HG02571 (cell line): Measurements from ENCODE around the gene SLC25A36.

Experiments
- ATAC-seq: cut with Tn5 transposase; IDR thresholded peaks from one replicate; pipeline ENCODE4 v1.9.1; 2021; ENCODE audit warnings: mild to moderate bottlenecking, moderate library complexity; ENCODE audit not compliant: unreplicated experiment

The SLC25A36 gene, protein sequence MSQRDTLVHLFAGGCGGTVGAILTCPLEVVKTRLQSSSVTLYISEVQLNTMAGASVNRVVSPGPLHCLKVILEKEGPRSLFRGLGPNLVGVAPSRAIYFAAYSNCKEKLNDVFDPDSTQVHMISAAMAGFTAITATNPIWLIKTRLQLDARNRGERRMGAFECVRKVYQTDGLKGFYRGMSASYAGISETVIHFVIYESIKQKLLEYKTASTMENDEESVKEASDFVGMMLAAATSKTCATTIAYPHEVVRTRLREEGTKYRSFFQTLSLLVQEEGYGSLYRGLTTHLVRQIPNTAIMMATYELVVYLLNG

DNA sequence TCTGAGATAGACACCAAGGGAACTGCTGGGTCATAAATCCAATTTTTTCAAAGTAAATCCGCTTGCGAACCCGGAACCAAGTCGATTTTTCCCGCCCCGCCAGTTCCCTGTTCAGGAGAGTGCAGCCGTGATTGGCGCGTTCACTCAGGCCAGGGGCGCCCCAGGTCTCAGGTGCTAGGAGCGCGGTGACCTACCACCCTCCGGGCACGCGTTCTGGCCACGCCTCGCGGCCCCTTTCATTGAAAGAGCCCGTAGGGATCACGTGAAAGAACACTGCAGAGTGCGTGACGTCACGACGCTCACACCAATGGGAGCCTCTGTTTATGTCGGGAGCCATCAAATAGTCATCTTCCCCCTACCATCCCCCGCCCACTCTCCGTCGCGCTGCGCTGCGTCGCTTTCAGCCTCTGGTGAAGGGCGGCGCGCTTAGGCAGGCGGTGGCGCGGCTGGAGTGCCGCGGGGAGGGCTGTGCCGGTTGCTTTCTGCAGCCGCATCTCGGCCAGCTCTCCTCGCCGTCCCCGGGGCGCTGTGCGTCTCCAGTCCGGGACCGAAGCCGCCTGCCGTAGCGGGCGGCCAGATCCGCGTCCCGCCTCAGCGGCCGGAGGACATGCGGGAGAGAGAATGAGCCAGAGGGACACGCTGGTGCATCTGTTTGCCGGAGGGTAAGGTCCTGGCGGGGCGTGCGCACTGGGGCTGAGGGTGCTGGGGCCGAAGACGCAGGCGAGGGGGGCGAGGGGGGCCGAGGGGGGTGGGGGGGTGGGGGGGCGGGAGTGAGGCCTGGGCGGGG, at the start of gene SLC25A36:
Gene SLC25A36 (plus strand): TSS at position 403 of the 787 bp plus-strand sequence. CDS start 219 bp downstream, at position 622.
- peak; percentile 97 for ATAC-seq

DNA sequence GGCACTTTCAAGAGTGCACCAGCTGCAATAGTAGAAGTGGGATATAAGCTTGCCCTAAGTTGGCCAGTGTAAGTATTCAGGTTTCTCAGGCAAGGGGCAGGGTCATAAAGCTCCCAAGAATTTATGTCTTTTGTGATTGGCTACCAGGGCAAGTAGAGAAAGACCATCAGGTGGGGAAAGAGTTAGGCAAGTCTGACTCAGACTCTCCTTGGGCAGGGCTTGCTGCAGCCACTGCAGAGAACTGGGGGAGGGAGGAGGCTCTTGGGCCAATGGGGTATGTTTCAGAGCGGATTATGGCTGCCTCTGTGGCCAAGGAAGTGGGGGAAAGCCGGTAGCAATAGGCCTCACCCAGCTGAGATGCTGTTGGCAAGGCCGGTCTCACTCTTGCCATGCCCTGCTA, 44.6 kb upstream of the SLC25A36 start:
- ATAC-seq: no peak

DNA sequence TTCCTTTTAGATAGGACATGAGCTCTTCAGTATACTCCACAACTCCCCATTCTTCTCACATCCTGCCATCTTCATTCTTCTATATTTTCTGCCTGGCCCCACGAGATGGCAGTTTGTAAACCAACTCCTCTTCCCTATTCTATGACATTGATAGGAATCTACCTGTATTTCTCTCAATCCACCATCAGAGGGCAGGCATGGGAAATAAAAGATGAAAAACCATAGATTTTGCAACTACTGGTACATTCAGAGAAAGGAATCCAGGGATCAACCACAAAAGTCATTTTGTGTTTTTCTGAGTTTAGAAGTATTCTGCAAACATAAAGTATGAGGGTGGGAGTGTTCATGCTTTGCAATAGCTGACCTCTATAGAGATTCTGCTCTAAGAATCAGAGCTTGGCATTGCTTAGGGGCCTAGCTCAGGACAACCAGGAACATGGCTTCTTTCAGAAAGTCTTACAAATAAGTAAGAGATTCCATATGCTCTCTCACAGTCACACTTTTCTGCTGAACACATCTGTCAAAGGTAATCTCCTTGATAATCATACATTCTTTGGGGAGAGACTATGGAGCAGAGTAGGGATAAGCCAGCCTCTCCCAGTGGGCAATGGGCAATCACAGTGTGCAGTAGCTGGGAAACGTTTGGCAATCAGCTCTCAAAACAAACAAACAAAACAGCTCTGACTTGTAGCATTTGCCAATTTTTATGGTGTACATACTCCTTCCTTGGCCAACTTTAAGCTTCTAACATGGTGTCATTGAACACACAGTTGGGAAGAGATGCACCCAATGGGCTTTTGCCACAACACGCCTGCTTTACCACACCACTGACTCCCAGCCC, 43.1 kb upstream of the SLC25A36 start:
- no peak for ATAC-seq

DNA sequence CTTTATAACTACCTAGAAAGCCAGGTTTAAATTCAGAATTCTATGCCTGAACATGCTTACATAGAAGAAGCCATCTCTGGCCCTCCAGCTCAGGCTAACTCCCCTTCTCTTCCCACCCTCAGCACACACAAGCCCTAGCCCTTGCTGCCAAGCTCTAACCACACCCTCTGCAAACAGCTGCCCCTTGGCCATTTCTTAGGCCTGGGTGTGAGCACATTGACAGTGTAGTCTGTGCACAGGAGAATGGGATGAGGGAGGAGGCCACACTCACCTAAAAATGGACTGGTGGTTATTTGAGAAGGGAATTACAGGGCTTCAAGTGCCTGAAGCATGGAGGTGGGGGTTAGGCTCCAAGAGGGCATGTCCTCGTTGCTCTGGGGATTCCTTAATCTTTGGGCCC, 42.3 kb upstream of the SLC25A36 start:
- no peak for ATAC-seq

DNA sequence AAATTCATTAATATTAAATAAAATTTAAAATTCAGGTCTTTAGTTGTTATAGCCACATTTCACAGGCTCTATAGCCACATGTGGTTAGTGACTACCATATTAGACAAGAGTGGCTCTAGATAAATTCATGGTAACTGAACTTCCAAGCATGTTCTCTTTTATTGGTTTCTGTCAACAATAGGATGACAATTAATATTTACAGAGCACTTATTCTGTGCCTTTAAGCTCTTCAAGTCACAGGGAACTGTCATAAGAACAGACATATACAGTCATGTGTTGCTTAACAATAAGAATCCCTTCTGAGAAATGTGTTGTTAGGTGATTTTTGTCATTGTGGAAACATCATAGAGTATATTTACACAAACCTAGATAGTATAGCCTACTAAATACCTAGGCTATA, 38.8 kb upstream of the SLC25A36 start:
- ATAC-seq: no peak

DNA sequence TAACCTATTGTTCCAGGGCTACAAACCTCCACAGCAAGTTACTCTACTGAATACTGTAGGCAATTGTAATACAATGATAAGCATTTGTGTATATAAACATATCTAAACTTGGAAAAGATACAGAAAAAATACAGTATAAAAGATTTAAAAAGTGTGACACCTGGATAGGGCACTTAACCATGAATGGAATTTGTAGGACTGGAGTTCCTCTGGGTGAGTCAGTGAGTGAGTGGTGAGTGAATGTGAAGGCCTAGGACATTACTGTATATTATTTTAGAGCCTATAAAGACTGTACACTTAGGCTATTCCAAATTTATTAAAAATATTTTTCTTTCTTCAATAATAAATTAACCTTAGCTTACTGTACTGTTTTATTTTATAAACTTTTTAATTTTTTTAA, 38.4 kb upstream of the SLC25A36 start:
- ATAC-seq: no peak

DNA sequence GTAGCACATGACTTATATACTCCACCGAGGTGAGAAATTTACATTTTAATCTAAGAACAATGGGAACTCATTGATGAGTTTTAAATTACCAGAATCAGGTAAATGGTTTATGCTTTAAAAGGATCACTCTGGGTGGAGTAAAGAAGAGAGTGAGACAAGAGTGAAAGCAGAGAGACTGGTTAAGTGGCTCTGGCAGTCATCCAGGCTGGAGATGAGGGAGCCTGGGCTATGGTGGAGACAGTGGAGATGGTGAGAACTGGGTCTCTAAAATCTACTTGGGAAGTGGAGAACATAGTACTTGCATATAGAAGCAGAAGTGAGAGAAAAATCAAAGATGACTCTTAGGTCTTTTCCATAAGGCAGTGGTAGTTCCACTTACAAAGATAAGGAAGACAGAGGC, 37.1 kb upstream of the SLC25A36 start:
- ATAC-seq: no peak

DNA sequence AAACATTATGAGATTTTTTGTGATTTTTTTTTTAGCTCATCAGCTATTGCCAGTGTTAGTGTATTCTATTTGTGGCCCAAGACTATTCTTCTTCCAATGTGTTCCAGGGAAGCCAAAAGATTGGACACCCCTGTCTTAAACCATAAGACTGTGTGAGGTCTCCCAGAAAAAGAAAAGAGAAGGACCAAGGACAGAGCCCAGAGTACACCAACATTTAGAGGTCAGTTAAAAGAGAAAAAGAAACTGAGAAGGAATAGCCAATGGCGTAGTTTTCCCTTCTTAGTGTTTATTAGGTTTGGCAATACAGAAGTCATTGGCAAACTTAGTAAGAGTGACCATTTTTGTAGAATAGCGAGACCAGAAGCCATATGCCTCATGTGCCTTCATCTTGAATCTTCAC, 36.1 kb upstream of the SLC25A36 start:
- ATAC-seq: no peak

DNA sequence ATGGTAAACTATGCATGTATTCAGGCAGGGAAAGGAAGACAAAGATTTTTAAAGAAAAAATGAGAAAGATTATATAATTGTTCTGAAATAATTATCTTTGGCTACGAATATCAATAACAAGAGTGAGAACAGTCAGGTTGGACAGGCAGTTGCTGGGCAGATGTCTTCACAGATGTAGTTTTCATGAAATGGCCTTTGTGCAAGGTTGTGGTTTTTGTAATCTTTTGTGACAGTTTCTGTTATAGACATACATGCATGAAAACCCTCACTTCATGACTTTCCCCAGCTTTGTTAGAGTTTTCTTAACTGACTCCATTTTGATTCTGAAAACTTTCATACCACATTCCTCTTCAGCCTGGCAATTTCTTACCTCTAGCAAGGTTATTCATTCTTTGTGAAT, 34.9 kb upstream of the SLC25A36 start:
- ATAC-seq: no peak

DNA sequence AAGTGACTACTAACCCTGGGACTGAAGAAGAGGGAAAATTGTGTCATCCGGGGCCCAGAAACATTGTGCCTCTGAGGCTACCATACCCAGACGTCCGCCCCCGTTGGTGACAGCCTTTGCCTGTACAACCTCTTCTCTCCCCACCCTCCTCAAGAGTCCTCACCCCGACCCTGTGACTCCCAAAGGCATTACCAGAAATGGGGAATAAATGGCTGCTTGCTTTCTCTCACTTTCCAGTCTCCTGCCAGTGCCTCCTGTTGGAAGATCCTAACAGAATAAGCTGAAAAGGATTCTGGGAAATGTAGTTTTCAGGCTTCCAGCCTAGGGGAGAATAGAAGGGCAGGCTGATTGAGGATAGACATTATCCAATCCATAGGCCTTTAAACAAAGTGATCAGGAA, 30.8 kb upstream of the SLC25A36 start:
- no peak for ATAC-seq

DNA sequence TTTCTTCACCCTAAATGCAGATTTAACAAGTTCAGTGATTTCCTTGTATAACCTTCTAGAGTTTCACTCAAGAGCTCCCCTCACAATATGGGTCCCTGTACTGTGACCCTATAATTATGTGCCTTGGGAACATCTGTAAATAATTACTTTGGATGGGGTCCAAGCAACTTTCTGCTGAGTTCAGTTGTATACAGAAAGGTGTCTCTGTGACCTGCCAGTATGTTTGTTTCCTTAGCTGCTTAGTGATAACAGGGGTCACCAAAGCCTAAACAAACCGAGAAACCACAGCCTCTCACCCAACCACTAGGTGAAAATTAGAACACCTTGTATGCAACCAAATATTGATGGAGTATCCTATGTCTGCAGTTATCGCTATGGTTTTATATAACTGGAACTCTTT, 29.8 kb upstream of the SLC25A36 start:
- no peak for ATAC-seq

DNA sequence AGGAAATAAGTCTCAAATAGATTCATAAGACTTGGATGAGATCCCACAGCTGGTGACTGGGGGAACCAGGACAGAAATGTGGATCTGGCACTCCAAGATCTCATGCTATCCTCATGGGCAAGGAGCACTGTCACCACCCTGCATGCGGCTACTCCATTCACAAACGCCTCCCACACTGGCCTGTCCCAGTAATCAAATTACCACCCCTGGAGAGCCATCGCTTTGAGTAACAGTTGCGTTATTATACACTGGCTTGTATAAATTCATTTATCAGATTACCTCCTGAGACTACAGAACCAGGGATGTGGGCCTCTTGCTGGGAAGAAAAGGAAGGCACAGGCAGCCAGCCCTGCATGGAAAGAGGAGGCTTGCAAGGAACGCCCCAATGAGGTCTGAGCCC, 27.9 kb upstream of the SLC25A36 start:
- no peak for ATAC-seq

DNA sequence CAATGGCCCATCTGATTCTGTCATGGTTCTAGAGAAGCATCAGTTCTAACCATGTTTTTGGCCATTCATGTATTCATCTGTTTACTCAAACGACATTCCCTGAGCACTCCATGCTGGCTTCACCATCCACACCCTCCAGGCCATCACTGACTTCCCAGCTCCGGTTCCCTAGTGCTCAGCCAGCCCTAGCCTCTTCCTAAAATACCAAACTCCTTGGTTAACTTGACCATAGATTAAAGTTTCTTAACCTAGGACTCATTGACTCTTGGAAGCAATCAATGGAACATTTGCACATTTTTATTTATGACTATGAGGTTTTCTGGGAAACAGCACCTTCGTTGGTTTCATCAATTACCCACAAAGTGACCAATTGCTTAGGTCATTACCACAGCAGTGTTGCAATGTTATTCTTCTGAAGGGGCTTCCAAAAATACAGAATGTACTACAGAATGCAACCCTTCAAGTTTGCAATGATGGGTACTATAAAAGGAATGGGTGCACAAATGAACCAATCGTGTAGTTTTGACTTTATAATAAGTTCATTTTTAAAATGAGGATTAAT, 27.2 kb upstream of the SLC25A36 start:
- ATAC-seq: no peak

DNA sequence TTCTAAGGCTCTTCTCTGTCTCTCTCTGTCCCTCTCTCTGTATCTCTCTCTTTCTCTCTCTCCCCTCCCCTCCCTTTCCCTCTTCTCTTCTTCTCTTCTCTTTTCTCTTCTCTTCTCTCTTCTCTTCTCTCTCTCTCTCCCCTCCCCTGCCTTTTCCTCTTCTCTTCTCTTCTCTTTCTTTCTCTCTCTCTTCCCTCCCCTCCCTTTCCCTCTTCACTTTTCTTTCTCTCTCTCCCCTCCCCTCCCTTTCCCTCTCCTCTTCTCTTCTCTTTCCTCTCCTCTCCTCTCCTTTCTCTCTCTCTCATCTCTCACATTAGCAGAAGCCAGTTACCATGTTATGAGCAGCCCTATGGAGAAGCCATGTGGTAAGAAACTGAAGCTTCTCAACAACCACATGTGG, 25.0 kb upstream of the SLC25A36 start:
- ATAC-seq: no peak

DNA sequence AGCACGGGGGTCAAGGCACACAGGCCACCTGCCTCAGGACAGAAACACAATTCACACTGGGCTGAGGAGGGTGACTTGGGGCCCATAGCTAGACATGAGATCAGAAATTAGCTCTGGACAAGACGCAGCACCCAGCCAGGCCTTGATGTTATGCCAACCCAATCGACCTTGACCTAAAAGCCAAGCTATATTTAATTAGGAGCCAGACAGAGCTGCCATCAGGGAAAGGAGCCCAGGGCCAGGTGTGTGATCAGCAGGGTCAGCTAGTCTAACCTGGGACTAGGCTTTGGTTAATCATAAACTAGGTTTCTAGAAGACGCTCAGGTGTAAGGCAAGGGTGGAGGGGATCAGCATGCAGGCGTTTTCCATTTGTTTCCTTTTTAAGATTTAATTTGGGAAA, 23.9 kb upstream of the SLC25A36 start:
- no peak for ATAC-seq

DNA sequence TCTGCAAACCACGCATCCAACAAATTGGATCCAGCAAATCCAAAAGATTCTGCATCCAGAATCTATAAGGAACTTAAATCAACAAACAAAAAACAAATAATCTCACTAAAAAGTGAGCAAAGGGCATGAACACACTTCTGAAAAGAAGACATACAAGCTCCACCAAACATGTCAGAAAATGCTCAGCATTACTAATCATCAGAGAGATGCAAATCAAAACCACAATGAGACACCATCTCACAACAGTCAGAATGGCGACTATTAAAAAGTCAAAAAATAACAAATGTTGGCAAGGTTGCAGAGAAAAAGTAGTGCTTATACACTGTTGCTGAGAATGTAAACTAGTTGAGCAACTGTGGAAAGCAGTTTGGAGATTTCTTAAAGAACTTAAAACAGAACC, 21.6 kb upstream of the SLC25A36 start:
- ATAC-seq: no peak

DNA sequence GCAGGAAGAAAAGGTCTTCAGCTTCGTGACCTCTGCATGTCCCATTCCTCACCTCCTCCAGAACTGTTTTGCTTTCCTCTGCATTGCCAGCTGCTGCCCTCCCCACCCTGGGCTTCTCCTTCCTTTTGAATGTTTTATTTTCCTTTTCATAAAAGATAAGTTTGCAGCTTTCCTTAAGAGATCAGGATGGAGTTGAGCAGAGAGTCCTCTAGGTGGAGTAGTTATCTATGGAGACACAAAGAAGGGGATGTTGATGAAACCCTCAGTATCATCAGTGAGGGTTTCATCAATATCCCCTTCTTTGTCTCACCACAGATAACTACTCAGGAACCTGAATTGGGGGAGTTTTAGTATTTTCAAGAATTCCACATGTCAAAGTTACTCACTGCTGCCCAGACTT, 19.0 kb upstream of the SLC25A36 start:
- no peak for ATAC-seq

DNA sequence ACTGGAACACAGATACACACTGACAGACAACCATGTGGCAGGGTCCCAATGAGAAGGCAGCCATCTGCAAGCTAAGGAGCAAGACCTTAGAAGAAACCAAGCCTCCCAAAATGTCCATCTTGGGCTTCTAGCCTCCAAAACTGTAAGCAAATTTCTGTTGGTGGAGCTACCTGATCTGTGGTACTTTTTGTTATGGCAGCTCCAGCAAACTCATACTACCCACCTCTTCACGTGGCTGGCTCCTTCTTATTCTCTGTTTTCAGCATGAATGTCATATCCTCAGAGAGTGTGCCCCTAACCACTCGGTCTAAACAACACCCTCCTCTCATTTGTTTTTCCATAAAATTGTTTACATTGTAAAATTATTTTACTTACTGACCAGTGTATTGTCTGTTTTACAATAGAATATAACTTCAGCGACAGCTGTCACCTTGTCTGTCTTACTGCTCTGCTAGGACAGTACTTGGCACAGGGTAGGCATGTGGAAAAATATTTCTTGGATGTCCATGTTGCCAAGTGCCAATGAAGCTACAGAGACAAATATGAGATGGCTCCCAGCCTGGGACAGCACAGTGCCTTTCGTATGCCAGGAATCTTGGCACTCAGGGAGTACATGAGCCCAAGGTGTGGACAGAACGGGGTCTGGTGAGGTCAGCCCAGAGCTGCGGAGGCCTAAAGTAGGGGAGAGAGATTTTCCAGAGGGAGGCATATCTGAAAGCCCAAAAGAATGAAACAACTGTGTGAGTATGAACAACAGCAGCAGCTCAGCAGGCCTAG, 17.4 kb upstream of the SLC25A36 start:
- no peak for ATAC-seq

DNA sequence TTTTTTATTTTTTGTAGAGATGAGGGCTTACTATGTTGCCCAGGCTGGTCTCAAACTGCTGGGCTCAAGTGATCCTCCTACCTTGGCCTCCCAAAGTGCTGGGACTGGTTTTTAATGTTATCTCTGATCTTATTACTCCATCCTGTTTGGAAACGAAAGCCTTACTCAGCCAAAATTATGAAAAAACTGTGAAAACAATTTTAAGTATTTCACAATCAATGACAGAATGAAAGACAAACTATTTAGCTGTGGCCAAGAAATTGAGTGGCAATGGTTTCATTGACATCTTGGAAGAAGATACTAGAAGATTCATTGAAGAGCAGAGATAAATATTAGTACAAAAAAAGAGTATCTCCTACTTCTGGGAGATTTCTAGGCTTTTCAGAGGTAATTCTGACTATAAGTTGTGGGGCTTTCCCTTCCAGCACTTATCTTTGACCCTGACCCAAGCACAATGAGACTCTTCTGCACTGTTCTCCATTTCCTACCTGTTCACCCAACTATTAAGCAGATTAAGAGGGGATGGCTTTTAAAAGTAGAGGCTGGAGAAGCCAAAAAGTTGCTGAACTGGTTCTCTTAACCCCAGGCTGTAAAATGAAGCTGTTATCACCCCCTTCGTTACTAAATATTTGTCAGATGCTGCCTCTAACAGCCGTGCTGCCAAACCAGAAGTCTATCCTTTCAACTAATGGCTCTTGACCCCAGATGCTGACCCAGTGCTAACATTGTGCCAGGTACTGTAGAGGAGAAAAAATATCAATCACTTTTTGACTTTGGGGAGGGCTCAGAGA, 14.2 kb upstream of the SLC25A36 start:
- ATAC-seq: no peak

DNA sequence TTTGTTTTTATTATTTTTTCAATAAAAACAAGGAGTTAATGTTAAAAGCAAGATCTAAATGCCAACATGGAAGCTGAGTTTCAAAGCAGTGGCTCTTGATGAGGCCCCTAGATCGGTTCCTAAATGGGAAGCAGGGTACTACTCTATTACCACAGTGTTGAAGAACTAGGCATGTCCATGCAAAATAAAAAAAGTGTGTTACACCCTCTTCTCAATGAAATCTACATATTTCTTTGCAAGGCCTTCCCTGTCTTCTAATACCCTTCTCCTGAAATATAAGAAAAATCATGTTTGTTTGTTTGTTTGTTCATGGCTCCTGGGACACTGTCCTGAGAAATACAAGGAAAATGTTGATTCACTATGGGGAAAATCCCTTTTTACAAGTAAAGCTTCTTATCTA, 12.2 kb upstream of the SLC25A36 start:
- ATAC-seq: no peak
